Measurements from ENCODE around the gene FGFR2. TPM values are rescaled to one million over a fixed set of nuclear protein-coding genes. Genes with fewer than 3 reads are reported as not detected.

The FGFR2 gene
- total RNA-seq, 1 experiment from 2014 or later: 19.7 TPM

DNA sequence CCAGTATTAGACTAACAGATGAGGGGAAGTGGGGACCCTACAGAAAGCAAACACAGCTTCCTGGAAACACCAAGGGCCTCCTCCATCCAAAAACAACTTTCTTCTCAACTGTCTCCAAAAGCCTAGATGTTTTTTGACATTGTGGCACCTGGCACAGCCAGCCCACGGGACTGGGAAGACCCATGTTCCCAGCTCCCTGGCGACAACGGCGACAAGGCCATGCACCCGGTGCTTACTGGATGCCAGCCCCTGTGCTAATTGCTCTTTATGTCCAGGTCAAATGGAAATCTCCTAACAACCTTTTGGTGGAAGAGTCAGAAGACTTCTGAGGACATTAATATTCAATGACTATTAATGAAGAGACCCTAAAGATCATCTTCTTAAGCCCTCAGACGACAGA lies 7.1 kb downstream of the FGFR2 start:
- ATAC-seq: no peak
- CTCF ChIA-PET: interaction anchor here (2.2 kb wide), 1 partner anchor 18 kb away, joined by 7 read pairs; no protein-coding TSS in a partner anchor
- H3K9ac ChIP-seq (ENCODE audit: low read length): no peak overlapping the region
- H3K4me2 ChIP-seq (ENCODE audit: low read length): no peak overlapping the region
- no TSS peak for BruUV-seq (replicated peaks)
- H4K20me1 ChIP-seq (ENCODE audit: insufficient read depth): no peaks in the 10 kb centered on the region
- H3K4me3 ChIP-seq (replicated peaks in 1 of 2; ENCODE audit: low read depth in 1 of 2, low read length in 2 of 2): no peak overlapping the region
- no peak overlapping the region for H3K27ac ChIP-seq (ENCODE audit: low read depth, low read length)
- TF ChIP-seq SRF (IDR thresholded peaks at IDR 0.05; ENCODE audit: low read depth) (no peak), POLR2A (IDR thresholded peaks at IDR 0.05; ENCODE audit: borderline replicate concordance, extremely low read depth, insufficient read depth, insufficient read length) (no peak), CEBPB (IDR thresholded peaks at IDR 0.05; ENCODE audit: low read depth) (no peak), RAD21 (IDR thresholded peaks at IDR 0.05; ENCODE audit: low read depth) (no peak), YY1 (IDR thresholded peaks at IDR 0.05; ENCODE audit: extremely low read depth, insufficient replicate concordance, low read depth, low read length) (no peak), ZFX (IDR thresholded peaks at IDR 0.05) (no peak), REST (IDR thresholded peaks at IDR 0.05; ENCODE audit: low read depth) (no peak), FOSL1 (IDR thresholded peaks at IDR 0.05; ENCODE audit: low read depth) (no peak), JUND (IDR thresholded peaks at IDR 0.05) (no peak), TCF7L2 (IDR thresholded peaks at IDR 0.05; ENCODE audit: borderline replicate concordance, extremely low read depth, insufficient read depth, insufficient read length) (no peak), POLR2AphosphoS5 (IDR thresholded peaks at IDR 0.05; ENCODE audit: low read depth, low read length) (no peak), EZH2phosphoT487 (IDR thresholded peaks at IDR 0.05; ENCODE audit: borderline replicate concordance) (no peak), ATF3 (IDR thresholded peaks at IDR 0.05) (no peak)
- TF ChIP-seq, protein P1, sequence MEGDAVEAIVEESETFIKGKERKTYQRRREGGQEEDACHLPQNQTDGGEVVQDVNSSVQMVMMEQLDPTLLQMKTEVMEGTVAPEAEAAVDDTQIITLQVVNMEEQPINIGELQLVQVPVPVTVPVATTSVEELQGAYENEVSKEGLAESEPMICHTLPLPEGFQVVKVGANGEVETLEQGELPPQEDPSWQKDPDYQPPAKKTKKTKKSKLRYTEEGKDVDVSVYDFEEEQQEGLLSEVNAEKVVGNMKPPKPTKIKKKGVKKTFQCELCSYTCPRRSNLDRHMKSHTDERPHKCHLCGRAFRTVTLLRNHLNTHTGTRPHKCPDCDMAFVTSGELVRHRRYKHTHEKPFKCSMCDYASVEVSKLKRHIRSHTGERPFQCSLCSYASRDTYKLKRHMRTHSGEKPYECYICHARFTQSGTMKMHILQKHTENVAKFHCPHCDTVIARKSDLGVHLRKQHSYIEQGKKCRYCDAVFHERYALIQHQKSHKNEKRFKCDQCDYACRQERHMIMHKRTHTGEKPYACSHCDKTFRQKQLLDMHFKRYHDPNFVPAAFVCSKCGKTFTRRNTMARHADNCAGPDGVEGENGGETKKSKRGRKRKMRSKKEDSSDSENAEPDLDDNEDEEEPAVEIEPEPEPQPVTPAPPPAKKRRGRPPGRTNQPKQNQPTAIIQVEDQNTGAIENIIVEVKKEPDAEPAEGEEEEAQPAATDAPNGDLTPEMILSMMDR (IDR thresholded peaks at IDR 0.05 in 2 of 3, conservative IDR thresholded peaks at IDR 0.05 in 1 of 3; ENCODE audit: borderline replicate concordance in 1 of 3, insufficient read depth in 1 of 3, low read depth in 2 of 3, low read length in 2 of 3): no peak
- TF ChIP-seq, protein P2, sequence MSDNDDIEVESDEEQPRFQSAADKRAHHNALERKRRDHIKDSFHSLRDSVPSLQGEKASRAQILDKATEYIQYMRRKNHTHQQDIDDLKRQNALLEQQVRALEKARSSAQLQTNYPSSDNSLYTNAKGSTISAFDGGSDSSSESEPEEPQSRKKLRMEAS (IDR thresholded peaks at IDR 0.05): no peak
- TF ChIP-seq, protein P3, sequence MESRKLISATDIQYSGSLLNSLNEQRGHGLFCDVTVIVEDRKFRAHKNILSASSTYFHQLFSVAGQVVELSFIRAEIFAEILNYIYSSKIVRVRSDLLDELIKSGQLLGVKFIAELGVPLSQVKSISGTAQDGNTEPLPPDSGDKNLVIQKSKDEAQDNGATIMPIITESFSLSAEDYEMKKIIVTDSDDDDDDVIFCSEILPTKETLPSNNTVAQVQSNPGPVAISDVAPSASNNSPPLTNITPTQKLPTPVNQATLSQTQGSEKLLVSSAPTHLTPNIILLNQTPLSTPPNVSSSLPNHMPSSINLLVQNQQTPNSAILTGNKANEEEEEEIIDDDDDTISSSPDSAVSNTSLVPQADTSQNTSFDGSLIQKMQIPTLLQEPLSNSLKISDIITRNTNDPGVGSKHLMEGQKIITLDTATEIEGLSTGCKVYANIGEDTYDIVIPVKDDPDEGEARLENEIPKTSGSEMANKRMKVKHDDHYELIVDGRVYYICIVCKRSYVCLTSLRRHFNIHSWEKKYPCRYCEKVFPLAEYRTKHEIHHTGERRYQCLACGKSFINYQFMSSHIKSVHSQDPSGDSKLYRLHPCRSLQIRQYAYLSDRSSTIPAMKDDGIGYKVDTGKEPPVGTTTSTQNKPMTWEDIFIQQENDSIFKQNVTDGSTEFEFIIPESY (IDR thresholded peaks at IDR 0.05; ENCODE audit: extremely low read depth, insufficient replicate concordance, low read length): no peak
- no peak for DNase-seq (ENCODE audit: low read depth, low spot score)
- RAD21 ChIA-PET (ENCODE audit: low non-redundant PET in 1 of 2, low total read pairs in 2 of 2, uncharacterized antibody in 2 of 2, unreplicated experiment in 2 of 2): no interaction called here
- H3K4me1 ChIP-seq (ENCODE audit: control insufficient read depth in 1 of 2, insufficient read depth in 2 of 2, low read length in 2 of 2): no peaks in the 10 kb centered on the region
- no peak overlapping the region for H2AFZ ChIP-seq (ENCODE audit: low read depth, low read length, poor library complexity, severe bottlenecking)
- no peaks in the 10 kb centered on the region for H3K36me3 ChIP-seq (ENCODE audit: control insufficient read depth in 1 of 2, insufficient read depth in 2 of 2, low read length in 2 of 2)
- no peaks in the 10 kb centered on the region for H3K9me2 ChIP-seq (ENCODE audit: insufficient read depth)
- no peaks in the 10 kb centered on the region for H3K79me2 ChIP-seq (ENCODE audit: insufficient read depth, low read length)
- intact Hi-C loops (cut with micrococcal nuclease): no loop called here
- POLR2A ChIA-PET: no interaction called here
- H3K27me3 ChIP-seq (ENCODE audit: insufficient read depth, low read length): no peaks in the 10 kb centered on the region
- H3K9me3 ChIP-seq (ENCODE audit: control insufficient read depth in 1 of 2, insufficient read depth in 1 of 2, low read depth in 1 of 2, low read length in 2 of 2): no peaks in the 10 kb centered on the region
